Measurements from ENCODE around the gene DLGAP4.

Gene DLGAP4

DNA sequence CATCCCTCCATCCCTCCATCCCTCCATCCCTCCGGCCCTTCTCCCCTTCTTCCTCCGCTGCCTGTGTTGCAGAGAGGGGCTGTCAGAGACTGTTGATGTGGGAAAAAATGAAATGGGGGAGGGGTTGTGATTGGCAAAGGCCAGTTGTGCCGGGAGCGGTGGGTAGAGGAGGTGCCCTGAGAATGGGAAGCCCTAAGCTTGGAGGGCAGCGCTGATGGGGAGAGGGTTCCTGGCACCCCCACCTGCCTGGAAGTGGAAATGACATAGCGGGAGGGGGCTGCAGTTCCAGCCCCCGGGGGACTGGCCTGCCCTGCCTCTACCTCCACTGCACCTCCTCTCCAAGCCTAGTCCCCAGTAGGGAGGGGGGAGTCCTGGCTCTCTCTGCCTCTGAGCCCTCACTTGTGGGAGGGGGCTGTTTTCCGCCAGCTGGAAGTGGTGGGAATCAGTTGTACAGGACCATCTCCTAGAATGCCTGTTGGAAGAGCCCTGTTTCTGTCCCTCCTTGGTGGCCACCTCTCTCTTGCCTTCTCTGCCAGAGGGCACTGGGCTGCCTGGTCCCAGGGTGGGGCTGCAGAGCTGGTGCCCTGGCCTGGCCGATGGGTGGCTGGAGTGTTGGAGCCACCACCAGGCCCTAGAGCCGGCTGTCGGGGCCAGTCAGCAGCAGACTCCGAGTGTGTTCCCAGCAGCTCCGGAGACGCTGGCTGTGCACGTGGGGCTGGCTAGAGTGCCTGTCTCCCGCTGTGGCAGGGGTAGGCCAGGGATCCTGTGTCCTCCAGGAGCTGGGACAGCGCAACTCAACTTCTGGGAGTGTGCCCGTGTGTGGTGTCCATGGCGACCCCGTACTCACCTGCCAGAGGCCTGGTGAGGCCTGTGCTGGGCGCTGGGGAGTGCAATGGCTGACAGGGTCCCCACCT is 1.5 kb downstream of the DLGAP4 start:
- no peak for DNase-seq (ENCODE audit: low read depth)
- no peak overlapping the region for H3K4me3 ChIP-seq (ENCODE audit: control insufficient read depth, low read depth, low read length)
- TF ChIP-seq, protein P1, sequence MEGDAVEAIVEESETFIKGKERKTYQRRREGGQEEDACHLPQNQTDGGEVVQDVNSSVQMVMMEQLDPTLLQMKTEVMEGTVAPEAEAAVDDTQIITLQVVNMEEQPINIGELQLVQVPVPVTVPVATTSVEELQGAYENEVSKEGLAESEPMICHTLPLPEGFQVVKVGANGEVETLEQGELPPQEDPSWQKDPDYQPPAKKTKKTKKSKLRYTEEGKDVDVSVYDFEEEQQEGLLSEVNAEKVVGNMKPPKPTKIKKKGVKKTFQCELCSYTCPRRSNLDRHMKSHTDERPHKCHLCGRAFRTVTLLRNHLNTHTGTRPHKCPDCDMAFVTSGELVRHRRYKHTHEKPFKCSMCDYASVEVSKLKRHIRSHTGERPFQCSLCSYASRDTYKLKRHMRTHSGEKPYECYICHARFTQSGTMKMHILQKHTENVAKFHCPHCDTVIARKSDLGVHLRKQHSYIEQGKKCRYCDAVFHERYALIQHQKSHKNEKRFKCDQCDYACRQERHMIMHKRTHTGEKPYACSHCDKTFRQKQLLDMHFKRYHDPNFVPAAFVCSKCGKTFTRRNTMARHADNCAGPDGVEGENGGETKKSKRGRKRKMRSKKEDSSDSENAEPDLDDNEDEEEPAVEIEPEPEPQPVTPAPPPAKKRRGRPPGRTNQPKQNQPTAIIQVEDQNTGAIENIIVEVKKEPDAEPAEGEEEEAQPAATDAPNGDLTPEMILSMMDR (conservative IDR thresholded peaks at IDR 0.05; ENCODE audit: control insufficient read depth, insufficient read depth, low read depth, low read length): no peak

DNA sequence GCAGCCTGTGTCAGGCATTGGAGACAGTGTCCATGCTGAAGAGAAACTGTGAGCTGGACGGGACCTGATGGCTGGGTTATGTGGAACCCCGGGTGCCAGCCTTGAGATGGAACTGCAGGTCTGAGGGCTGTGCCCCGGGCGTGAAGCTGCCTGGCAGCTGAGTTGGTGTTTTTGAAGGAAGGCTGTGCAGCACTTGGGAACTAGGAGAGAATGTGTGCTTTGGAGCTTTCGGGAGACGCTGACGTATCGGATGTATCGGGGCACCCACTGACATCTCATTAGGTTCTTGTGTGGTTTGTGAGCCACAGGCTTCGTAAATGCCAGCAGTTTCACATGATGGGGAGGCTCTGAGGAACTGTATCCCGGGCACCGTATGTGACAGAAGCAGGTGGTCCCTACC is 2.2 kb downstream of the DLGAP4 start:
- DNase-seq (ENCODE audit: low read depth): no peak
- no peak overlapping the region for H3K4me3 ChIP-seq (ENCODE audit: control insufficient read depth, low read depth, low read length)
- TF ChIP-seq, protein P1 (conservative IDR thresholded peaks at IDR 0.05; ENCODE audit: control insufficient read depth, insufficient read depth, low read depth, low read length): no peak

DNA sequence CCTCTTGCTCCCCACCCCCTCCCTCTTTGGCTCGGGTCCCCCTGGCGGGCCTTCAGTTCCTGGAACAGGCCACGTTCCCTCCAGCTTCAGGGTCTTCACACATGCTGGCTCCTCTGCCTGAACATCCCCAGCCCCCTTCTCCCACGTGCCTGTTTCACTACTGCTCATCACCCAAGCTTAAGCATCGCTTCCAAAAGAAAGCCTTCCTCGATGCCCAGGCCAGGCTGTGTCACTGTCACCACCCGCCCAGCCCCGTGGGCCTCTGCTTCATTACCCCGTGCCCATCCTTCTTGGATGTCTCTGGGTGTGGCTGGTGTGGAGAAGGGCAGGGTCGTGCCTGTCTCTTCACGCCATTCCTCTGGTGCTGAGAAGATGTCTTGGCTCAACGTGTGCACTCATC is 2.8 kb downstream of the DLGAP4 start:
- no peak for DNase-seq (ENCODE audit: low read depth)
- TF ChIP-seq, protein P1 (conservative IDR thresholded peaks at IDR 0.05; ENCODE audit: control insufficient read depth, insufficient read depth, low read depth, low read length): no peak

DNA sequence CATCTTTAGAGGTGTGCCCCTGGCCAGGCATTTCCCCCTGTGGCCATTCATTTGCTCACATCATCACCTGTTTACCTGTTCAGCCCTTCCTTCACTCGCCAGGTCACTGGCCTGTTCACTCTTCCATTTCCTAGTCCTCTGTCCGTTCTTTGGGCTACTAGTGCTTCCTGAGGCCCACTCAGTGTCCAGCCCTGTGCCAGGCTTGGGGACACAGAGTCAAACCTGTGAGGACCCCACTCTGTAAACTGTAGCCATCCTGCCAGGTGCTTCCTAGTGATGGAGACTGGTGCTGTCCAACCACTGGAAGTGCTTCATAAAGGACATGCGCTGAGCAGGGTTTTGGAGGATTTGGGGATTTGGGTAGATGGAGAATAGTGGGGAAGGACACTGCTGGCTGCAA is 3.5 kb downstream of the DLGAP4 start:
- TF ChIP-seq, protein P1 (conservative IDR thresholded peaks at IDR 0.05; ENCODE audit: control insufficient read depth, insufficient read depth, low read depth, low read length): no peak
- DNase-seq (ENCODE audit: low read depth): no peak
- no peak overlapping the region for H3K4me3 ChIP-seq (ENCODE audit: control insufficient read depth, low read depth, low read length)

More for the DNA sequence above, 2.8 kb downstream of the DLGAP4 start:
- H3K4me3 ChIP-seq (ENCODE audit: control insufficient read depth, low read depth, low read length): no peak overlapping the region

DNA sequence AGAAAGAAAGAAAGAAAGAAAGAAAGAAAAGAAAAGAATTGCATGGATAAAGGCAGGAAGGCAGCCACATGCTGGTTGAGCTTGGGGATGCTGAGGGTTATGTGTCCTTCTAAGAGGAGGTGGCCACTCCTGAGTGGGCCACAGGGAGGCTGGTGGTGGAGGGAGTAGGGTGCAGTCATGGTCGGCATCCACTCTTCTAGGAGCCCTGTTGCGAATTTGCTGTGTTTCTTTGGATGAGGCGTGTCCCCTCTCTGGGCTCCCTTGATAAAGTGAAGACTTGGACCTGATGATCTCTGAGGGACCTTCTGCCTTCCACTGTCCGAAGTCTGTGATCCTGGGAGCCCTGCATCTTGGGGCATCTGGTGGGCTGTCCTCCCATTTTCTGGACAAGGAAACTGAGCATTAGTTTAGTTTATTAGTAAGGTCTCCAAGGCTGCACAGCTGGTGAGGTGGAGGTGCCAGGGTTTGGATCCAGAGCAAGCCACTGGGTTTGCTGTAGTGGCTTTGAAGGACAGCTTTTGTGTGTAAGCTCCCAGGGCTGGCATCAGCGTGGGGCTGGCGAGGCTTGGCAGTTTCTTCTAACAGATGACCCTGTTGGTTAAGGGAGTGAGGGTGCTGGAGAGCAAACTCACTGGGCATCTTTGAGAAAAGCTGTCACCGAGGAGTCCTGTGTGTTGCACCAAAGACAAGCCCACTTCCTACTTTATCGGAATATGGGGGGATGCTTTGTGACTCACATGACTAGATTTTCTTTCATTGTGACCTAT is 4.3 kb downstream of the DLGAP4 start:
- H3K4me3 ChIP-seq (ENCODE audit: control insufficient read depth, low read depth, low read length): no peak overlapping the region
- DNase-seq (ENCODE audit: low read depth): no peak
- TF ChIP-seq, protein P1 (conservative IDR thresholded peaks at IDR 0.05; ENCODE audit: control insufficient read depth, insufficient read depth, low read depth, low read length): no peak

DNA sequence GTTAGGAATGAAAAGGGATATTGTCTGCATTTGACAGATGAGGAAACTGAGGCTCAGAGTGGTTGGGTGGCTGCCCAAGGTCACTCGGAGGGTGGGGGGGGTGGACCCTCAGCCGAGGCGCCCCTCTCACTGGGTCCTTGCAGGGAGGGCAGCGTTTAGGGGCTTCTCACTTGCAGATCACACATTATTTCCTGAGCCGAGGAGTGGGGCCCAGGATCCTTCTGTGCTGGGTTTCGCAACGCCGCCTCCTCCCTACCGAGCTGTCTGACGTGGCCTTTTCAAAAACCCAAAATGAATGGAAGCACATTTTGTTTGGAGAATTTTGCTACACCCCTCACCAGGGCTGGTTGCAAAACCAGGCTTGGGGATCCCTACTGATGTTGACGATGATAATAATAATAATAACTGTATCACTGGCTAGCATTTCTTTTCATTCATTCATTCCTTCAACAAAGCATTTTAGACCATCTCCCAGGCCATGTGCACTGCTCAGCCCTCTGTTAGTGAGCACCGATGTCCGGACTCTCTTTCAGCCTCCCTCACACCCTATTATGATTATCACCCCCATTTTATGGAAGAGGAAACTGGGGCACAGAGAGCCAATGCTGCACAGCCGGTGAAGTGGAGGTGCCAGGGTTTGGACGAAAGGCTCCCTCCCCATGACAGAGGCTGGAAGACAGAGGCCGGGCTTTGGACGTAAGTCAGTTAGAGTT is 5.2 kb downstream of the DLGAP4 start:
- TF ChIP-seq, protein P1 (conservative IDR thresholded peaks at IDR 0.05; ENCODE audit: control insufficient read depth, insufficient read depth, low read depth, low read length): no peak
- peak; percentile 11 for DNase-seq (ENCODE audit: low read depth)
- H3K4me3 ChIP-seq (ENCODE audit: control insufficient read depth, low read depth, low read length): no peak overlapping the region
